ENCODE data around the gene DDX49.

The DDX49 gene

DNA sequence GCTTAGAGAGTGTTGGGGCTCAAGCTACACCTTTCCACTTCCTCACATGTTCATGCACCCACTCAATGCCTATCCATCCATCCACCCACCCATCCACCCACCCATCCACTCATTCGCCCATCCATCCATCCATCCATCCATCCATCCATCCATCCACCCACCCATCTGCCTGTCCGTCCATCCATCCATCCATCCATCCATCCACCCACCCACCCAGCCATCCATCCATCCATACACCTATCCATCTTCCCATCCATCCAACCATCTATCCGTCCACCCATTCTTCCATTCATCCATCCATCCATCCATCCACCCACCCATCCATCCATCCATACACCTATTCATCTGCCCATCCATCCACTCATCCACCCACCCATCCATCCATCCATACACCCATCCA lies 34.6 kb downstream of the DDX49 start:
- no peak overlapping the region for H3K4me3 ChIP-seq (replicated peaks; ENCODE audit: low read depth, low read length)
- DNase-seq (ENCODE audit: extremely low read depth, low read depth) = no peak
- TF ChIP-seq, protein P1, sequence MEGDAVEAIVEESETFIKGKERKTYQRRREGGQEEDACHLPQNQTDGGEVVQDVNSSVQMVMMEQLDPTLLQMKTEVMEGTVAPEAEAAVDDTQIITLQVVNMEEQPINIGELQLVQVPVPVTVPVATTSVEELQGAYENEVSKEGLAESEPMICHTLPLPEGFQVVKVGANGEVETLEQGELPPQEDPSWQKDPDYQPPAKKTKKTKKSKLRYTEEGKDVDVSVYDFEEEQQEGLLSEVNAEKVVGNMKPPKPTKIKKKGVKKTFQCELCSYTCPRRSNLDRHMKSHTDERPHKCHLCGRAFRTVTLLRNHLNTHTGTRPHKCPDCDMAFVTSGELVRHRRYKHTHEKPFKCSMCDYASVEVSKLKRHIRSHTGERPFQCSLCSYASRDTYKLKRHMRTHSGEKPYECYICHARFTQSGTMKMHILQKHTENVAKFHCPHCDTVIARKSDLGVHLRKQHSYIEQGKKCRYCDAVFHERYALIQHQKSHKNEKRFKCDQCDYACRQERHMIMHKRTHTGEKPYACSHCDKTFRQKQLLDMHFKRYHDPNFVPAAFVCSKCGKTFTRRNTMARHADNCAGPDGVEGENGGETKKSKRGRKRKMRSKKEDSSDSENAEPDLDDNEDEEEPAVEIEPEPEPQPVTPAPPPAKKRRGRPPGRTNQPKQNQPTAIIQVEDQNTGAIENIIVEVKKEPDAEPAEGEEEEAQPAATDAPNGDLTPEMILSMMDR (IDR thresholded peaks at IDR 0.05; ENCODE audit: low read depth, low read length, missing control alignments) = no peak

DNA sequence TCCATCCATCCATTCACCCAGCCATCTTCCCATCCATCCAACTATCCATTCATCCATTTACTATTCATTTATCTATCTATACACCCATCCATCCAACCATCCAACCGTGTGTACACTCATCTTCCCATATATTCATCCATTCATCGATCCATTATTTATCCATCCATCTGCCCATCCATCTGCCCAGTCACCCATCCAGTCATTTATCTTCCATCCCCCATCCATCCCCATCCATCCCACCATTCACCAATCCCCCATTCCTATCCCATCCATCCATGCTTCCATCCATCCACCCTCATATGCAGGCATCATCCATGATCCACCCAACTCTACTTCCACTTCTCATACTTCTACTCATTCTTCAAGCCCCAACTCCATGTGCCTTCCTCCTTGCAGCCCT lies 35.5 kb downstream of the DDX49 start:
- TF ChIP-seq, protein P1 (IDR thresholded peaks at IDR 0.05; ENCODE audit: low read depth, low read length, missing control alignments) = no peak
- DNase-seq (ENCODE audit: extremely low read depth, low read depth) = no peak
- H3K4me3 ChIP-seq (replicated peaks; ENCODE audit: low read depth, low read length) = no peak overlapping the region

DNA sequence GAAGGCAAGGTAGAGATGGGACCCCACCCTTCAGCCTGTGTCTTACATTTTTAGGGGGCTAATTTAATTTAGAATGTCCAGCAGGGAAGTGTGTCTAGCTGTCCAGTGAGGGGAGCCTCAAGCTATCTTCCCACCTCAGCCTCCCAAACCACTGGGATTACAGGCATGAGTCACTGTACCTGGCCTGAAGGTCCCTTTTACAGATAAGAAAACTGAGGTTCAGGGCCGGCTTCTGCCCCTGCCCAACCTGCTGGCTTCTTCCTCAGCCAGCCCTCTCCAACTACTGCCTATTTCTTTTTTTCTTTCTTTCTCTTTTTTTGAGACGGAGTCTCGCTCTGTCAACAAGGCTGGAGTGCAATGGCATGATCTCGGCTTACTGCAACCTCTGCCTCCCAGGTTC lies 40.9 kb downstream of the DDX49 start:
- DNase-seq (ENCODE audit: extremely low read depth, low read depth) = no peak
- TF ChIP-seq, protein P1 (IDR thresholded peaks at IDR 0.05; ENCODE audit: low read depth, low read length, missing control alignments) = no peak
- no peak overlapping the region for H3K4me3 ChIP-seq (replicated peaks; ENCODE audit: low read depth, low read length)

DNA sequence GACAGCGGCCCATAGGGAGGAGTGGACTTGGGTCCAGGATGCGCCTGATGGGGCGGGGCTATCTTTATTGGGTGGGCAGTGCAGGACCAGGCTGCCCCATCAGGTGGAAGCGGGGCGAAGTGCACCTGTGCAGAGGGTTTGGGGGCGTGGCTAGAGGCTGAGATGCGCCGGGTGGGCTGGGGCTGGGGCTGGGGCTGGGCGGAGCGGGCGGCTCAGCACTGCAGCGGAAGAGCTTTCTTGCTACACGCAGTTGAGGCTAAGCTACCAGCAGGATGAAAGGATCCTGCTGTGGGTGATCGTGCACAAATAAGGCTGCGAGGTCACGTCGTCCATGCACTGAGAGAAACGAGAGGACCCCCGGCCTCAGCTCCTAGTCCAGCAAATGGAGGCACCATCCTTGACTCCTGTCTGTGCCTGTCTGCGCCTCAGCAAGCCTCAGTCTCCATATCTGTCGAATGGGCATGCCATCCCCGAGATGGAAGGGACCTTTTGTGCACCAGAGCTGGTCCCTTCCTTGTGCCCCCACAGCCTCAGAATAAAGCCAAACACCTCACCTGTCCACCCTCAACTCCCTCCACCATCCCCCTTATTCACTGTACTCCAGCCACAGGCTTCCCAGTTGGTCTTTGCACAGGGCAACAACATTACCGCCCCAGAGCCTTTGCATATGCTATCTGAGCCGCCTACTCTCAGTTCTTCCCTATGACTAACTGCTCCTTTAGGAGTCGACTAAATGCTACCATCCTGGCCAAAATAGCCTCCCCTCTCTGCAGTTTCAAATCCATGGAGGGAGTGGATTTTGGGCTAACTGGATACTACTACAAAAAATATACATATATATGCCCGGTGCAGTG lies 42.5 kb downstream of the DDX49 start:
- no peak overlapping the region for H3K4me3 ChIP-seq (replicated peaks; ENCODE audit: low read depth, low read length)
- DNase-seq (ENCODE audit: extremely low read depth, low read depth) = no peak
- TF ChIP-seq, protein P1 (IDR thresholded peaks at IDR 0.05; ENCODE audit: low read depth, low read length, missing control alignments) = no peak

DNA sequence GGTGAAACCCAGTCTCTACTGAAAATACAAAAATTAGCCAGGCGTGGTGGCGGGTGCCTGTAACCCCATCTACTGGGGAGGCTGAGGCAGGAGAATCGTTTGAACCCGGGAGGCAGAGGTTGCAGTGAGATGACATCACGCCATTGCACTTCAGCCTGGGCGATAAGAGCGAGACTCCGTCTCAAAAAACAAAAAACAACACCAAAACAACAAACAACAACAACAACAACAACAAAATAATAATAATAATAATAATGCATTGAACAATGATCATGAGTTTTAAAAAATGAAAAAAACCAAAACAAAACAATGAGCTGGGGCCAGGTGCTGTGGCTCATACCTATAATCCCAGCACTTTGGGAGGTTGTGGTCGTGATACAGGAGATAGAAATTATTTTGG lies 44.6 kb downstream of the DDX49 start:
- DNase-seq (ENCODE audit: extremely low read depth, low read depth) = no peak
- TF ChIP-seq, protein P1 (IDR thresholded peaks at IDR 0.05; ENCODE audit: low read depth, low read length, missing control alignments) = no peak
- H3K4me3 ChIP-seq (replicated peaks; ENCODE audit: low read depth, low read length) = no peak overlapping the region

DNA sequence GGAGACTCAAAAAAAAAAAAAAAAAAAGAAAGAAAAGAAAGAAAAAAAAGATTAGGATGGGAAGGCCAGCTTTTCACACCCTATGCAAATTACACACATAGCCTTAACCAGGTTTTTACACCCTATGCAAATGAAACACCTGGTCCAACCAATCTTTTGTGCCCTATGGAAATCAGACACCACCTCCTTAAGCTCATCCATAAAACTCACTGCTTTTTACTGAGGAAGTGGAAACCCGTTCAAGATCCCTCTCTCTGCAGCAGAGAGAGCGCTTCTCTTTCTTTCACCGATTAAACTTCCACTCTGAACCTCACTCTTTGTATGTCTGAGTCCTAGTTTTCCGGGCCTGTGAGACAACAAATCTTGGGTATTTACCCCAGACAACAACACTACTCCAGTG lies 46.8 kb downstream of the DDX49 start:
- TF ChIP-seq, protein P1 (IDR thresholded peaks at IDR 0.05; ENCODE audit: low read depth, low read length, missing control alignments) = no peak
- no peak overlapping the region for H3K4me3 ChIP-seq (replicated peaks; ENCODE audit: low read depth, low read length)
- no peak for DNase-seq (ENCODE audit: extremely low read depth, low read depth)

Measured in HFF-Myc (cell line).